Gastrocnemius medialis (tissue), 4 donors: Measurements from ENCODE around the gene ZNF146.

ENCODE experiments used
- POLR2A ChIP-seq, 2 donors: fragments of 450-650 bp; IDR thresholded peaks; one replicate each; pipeline ENCODE4 v1.6.1; 2017; ENCODE audit warnings: antibody characterized with exemption in 2 of 2, mild to moderate bottlenecking in 2 of 2, moderate library complexity in 2 of 2
- TF ChIP-seq, protein P1 (sequence below), 5 experiments: fragments of 450-650 bp in 3 of 5; fragments of 200-600 bp in 2 of 5; sonication (generic) in 2 of 5; IDR thresholded peaks in 4 of 5; conservative IDR thresholded peaks in 1 of 5; 1 replicate in 4 of 5; 2 replicates in 1 of 5; pipeline ENCODE4 v1.5.1; 2016 to 2019; ENCODE audit warnings: antibody characterized with exemption in 5 of 5, mild to moderate bottlenecking in 3 of 5, moderate library complexity in 3 of 5

DNA sequence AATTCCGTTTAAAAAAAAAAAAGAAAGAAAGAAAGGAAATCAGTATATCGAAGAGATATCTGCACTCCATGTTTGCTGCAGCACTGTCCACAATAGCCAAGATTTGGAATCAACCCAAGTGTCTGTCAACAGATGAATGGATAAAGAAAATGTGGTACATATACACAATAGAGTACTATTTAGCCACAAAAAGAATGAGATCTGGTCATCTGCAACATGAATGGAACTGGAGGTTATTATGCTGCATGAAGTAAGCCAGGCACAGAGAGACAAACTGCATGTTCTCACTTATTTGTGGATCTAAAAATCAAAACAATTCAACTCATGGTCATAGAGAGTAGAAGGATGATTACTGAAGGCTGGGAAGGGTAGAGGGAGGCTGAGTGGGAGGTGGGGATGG is 16.8 kb upstream of the ZNF146 start:
- TF ChIP-seq, protein P1, sequence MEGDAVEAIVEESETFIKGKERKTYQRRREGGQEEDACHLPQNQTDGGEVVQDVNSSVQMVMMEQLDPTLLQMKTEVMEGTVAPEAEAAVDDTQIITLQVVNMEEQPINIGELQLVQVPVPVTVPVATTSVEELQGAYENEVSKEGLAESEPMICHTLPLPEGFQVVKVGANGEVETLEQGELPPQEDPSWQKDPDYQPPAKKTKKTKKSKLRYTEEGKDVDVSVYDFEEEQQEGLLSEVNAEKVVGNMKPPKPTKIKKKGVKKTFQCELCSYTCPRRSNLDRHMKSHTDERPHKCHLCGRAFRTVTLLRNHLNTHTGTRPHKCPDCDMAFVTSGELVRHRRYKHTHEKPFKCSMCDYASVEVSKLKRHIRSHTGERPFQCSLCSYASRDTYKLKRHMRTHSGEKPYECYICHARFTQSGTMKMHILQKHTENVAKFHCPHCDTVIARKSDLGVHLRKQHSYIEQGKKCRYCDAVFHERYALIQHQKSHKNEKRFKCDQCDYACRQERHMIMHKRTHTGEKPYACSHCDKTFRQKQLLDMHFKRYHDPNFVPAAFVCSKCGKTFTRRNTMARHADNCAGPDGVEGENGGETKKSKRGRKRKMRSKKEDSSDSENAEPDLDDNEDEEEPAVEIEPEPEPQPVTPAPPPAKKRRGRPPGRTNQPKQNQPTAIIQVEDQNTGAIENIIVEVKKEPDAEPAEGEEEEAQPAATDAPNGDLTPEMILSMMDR (IDR thresholded peaks at IDR 0.05 in 4 of 5, conservative IDR thresholded peaks at IDR 0.05 in 1 of 5), result no peak
- TF ChIP-seq POLR2A (IDR thresholded peaks at IDR 0.05), result no peak
